ENCODE measurements around the gene ZBTB4.
"Not testable (repeated sequence)": the region's sequence is repeated elsewhere in the genome, so short reads cannot be mapped to it uniquely, and the experiment has no call there.

The ZBTB4 gene

DNA sequence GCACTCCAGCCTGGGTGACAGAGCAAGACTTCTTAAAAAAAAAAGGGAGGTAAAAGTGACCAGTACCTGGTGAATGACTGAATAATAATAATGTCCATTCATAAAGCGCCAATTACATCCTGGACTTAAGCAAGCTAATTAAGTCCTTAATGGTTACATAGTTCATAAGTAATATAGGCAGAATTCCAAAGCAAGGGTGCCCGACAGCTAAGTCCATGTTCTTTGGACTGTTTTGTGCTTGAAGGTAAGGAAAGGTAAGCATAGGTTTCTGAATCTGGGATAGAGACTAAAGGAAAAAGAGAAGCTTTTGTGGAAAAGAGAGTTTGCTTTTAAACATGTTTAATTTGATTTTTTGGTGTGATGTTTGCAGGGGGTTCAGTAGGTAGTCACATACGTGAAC is 14.5 kb upstream of the ZBTB4 start:
- no peak for DNase-seq

DNA sequence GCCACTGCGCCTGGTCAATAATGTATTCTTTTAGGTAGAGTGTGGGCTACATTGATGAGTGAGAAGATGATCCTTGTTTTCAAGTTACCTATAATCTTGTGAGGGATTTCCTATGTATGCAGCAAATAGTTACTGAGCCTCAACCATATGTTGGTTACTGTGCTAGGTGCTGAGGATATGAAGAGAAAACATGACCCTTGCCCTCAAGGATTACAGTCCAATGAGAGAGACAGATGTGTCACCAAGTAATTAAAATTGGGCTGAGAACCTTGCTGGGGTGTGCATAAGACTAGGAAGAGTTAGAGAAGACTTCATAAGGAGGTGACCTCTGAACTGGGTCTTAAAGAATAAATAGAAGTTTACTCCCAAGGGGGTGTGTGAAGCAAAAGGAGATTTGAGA is 12.2 kb upstream of the ZBTB4 start:
- DNase-seq, result no peak

DNA sequence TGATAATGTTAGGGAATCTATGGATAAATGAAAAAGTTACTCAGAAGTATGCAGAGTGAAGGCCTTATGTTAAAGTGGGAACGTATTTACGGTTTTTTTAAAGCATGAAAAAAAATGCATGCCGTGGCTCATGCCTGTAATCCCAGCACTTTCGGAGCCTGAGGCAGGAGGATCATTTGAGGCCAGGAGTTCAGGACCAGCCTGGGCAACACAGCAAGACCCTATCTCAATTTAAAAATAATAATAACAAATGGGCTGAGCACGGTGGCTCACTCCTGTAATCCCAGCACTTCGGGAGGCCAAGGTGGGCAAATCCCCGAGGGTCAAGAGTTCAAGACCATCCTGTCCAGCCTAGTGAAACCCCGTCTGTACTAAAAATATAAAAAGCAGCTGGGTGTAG is 10.7 kb upstream of the ZBTB4 start:
- DNase-seq, result no peak

DNA sequence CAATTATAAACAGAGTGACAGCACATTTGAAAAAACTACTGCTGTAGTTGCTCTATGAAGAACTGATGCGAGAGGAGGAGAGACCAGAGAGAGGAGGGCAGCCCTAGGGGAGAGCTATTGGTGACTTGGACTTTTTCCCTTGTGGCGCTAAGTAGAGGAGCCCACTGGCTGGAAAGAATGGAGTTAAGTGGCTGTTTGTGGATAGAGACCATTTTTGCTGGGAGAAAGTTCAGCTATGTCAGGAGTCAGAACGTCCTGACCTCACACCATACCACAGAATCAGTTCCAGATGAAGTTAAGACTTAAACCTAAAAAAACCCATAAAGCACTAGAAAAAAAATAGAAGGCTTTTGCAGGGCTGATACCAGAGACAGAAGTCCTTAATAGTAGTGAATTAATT is 6.8 kb upstream of the ZBTB4 start:
- no peak for DNase-seq

DNA sequence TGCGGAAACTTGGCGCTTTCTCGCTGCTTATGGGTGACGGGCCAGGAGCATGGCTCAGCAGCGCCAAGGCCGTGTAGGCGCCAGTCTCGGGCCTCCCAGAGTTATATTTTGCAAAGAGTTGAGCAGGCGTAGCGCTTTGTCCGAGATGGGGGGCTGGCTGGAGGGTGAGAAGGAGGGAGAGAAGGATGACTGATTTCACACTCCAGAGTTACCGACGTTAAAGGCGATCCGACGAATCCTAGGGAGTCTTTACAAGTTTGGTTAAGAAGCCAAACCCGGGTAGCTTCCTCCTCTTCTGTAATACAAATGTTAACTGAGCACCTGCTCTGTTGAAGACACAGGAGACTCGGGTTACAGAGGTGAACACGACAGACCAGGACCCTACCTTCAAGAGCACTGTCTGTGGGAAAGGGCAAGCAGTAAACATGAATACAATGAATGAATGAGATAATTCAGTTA is 5.5 kb upstream of the ZBTB4 start:
- DNase-seq, result no peak

DNA sequence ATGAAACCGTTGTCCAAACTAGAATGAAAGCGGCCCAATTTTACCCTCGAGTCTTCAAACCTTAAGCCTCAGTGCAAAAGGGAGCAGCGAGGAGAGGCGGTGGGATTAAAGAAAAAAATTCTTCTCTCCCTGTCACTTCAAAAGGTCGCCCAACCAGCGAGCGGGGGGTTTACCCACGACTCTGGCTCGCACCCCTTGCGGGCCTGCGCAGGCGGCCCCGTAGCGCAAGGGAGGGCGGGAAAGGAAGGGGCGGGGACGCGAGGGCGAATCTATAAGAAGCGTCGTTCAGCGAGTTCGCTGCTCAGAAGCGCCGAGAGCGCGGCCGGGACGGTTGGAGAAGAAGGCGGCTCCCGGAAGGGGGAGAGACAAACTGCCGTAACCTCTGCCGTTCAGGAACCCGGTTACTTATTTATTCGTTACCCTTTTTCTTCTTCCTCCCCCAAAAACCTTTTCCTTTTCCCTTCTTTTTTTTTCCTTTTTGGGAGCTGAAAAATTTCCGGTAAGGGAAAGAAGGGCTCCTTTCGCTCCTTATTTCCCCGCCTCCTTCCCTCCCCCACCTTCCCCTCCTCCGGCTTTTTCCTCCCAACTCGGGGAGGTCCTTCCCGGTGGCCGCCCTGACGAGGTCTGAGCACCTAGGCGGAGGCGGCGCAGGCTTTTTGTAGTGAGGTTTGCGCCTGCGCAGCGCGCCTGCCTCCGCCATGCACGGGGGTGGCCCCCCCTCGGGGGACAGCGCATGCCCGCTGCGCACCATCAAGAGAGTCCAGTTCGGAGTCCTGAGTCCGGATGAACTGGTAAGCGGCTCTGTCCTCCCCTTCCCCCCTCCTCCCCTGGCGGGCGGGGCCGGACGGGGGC is 4.9 kb upstream of the ZBTB4 start, which contains the start of gene POLR2A:
POLR2A (plus strand) TSS at position 300 of the 852 bp plus-strand sequence.
- peak; percentile 80 for DNase-seq

DNA sequence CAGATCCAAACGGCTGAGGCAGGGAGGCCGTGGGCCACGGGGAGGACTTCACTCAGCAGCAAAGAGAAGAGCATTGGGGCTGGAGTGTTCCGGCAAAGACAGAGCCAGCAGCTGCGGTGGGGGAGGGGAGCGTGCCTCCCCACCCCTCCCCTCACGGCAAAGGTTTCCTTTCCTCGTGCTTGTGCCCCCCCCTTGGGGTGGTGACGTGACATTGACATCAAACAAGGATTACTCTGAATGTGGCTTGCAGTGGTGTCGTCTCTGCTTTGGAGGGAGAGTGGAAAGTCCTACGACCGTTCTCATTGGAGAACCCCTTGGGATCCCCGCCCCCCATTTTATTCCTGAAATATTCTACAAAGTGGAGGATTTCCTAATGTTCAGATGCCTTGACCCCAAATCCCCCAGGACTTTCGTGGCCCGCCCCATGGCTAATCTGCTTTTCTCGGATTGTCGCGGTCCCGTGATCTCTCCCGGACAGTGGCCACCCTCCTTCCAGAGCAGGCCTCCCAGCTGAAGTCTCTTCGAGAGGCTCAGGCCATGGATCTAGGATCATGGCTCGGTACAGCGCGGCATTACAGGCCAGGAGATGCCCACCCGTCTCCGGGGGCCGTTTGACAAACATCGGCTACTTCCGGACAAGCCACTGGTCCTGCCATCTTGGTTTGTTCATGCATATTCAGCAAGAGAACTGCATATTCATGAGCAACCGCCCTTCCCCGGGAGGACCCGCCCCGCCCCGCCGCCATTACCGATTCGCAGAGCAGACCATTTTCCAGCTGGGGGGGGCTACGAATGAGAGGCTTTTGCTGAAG is 4.0 kb upstream of the ZBTB4 start:
- DNase-seq, result peak; percentile 68

DNA sequence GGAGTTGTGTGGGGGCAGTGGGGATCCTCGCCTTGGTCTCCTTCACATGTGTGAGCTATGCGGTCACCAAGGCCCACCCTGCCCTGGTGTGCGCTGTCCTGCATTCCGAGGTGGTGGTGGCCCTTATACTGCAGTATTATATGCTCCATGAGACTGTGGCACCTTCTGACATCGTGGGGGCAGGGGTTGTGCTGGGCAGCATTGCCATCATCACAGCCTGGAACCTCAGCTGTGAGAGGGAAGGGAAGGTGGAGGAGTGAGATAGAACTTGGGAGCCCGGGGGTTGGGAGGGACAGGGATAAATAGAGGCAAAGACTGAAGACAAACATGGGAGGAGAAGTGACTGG is 3.3 kb upstream of the ZBTB4 start:
- DNase-seq, result not testable (repeated sequence)

DNA sequence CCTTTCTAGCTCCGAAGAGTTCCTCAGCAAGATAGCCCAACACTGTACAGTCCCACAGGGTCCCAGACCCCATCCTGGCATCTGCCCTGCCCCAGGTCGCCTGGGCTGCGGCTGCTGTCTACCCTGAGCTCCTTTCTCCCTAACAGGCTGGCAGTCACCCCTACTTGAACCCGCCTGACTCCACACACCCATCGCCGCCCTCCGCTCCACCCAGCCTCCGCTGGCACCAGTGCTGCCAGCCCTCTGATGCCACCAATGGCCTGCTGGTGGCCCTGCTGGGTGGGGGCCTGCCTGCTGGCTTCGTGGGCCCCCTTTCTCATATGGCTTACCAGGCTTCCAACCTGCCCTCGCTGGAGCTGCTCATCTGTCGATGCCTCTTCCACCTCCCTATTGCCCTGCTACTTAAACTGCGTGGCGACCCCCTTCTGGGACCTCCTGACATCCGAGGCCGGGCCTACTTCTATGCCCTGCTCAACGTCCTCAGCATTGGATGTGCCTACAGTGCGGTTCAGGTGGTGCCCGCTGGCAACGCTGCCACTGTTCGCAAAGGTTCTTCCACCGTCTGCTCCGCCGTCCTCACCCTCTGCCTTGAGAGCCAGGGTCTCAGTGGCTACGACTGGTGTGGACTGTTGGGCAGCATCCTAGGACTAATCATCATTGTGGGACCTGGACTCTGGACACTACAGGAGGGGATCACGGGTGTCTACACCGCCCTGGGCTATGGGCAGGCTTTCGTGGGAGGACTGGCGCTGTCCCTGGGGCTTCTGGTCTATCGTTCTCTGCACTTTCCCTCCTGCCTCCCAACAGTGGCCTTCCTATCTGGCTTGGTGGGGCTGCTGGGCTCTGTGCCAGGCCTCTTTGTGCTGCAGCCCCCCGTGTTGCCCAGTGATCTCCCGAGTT is 2.7 kb upstream of the ZBTB4 start:
- not testable (repeated sequence) for DNase-seq

DNA sequence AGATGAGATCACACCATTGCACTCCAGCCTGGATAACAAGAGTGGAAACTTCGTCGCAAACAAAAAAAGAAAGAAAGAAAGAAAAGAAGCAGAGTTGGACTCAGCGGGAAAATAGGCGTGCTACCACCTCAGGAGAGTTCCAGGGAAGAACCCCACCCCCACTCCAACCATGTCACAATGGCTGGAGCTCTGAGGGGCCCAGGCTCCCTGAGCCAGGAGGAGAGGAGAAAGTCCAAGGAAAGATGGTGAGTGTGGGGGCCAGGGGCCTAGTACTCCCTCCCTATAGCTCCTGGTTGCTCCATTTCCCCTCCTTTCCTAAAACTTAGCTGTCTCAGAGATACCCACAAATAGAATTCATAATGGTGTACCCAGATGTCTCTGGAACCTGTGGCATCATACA is 1.8 kb upstream of the ZBTB4 start, which contains the start of gene SLC35G6:
SLC35G6 (plus strand) TSS at position 172 of the 400 bp plus-strand sequence; CDS start at position 243, 71 bp downstream.
- not testable (repeated sequence) for DNase-seq

DNA sequence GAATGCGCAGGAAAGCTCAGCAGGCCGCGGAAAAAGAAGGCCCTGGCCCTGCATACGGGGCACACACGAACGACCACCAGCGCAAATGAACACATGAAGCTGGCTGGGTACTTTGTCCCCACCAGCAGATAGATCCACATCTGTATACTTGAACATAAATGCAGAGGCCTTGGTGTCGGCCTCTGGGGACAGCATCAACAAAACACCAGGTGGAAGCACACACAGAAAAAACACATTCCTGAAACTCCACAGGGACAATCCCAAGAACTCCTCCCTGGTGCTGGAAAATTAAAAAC is 606 bp upstream of the ZBTB4 start:
- DNase-seq, result no peak

DNA sequence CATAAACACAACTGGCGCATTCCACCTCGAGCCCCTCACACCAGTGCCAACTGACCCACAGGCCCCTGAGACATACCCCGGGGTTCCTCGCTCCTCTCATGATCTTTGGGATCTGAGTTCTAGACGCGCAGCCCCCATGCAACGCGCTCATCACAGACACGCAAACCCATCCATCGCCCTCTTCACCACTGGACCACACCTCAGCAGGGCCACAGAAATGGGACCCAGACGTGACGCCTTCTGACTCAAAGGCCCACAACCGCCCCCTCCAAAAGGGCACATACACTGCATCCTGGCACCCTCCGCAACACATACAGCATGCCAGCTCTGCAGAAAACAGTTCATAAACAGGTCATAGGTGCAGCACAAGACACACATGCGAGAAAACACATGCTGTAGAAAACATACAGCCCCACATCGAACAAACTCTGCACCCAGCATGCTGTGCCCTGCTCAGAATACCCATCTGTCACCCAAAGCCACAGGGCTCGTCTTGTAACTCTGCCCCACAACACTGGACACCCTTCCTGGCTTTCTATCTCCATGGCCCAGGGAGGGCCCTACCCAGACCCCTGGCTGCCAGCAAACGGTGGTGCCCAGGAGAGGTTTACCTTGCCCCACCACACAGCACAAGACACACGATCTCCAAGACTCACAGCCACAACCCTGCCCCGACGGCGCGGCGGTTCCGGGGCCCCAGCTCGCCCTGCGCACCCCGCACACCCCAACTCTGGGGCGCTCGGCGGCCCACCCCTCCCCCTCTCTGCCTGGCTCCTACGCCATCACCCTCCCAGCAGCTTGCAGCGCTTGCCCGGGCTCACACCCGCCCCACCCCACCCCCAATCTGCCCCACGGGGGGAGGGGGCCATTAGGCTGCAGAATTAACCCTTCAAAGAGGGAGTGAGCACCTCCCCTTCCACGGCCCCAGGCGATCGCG is 887 bp downstream of the ZBTB4 start:
- DNase-seq, result no peak

DNA sequence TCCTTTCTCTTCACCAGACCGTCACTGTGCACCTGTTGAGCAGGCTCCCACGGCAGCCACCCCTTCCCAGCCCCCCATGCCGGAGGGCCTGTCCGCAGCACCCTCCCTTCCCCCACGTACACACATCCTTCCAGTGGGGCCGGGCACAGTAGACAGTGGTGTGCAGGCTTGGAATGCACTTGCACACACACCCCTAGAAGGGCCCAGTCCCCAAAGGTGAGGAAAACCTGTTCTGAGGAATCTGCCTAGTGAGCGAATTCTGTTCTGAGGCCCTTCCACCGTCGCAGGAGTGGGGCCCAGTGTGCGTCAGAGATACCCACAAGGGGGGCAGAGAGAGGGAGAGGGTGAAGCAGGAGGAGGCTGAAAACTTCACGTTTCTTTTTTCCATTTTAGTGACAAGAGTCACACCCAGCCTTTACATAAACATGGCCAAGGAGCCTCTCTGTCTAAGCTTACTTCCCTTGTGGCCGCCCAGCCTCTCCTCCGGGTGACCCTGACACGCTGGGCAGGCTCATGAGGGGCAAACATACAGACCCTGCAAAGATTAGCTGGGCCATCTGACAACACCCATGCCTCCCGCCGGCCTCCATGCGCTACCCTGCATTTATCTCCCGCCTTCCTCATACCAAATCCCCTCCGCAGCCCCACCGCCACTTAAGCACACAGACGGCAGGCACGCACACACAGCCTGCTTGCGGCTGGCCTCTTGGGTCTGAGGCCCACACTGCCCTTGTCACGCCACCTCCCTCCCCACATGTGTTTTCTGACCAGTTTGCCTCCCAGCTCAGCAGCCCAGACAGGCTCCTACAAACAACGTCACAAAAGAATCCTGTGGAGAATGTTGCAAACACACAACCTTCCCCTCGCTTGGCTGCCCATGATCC is 1.8 kb downstream of the ZBTB4 start:
- no peak for DNase-seq

DNA sequence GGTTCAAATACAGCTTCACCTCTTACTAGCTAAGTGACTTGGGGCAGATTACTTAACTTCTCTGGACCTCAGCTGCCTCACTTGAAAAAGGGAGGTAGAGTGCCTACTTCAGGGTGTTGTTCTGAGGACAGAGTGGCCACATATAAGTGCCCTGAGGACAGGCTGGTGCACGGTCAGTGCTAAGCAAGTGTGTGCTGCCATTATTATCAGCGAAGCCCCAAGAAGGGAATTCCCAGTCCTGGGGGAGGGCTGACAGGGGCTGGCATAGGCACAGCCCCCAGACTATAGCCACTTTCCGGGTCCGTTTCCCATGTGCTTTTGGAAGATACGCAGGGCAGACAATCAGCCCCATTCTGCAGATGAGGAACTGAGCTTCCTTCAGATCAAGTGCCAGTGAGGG is 2.5 kb downstream of the ZBTB4 start:
- DNase-seq, result no peak

DNA sequence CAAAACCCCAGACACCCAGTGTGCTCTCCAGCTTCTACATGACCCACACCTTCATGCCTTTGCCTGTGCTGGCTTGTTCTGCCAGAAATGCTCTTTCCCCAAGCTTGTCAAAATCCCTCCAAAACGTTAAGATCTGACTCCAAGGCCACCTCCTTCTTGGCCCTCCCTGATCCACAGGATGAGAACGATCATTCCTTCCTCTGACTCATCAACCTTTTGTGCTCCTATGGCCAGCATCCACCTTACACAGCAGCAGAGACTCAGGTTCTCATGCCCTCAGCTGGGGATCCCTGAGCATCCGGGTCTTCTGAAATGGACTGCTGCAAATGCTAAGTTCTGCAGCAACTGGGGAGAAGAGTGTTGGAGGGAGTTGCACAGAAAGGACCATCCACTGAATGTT is 2.9 kb downstream of the ZBTB4 start:
- no peak for DNase-seq

DNA sequence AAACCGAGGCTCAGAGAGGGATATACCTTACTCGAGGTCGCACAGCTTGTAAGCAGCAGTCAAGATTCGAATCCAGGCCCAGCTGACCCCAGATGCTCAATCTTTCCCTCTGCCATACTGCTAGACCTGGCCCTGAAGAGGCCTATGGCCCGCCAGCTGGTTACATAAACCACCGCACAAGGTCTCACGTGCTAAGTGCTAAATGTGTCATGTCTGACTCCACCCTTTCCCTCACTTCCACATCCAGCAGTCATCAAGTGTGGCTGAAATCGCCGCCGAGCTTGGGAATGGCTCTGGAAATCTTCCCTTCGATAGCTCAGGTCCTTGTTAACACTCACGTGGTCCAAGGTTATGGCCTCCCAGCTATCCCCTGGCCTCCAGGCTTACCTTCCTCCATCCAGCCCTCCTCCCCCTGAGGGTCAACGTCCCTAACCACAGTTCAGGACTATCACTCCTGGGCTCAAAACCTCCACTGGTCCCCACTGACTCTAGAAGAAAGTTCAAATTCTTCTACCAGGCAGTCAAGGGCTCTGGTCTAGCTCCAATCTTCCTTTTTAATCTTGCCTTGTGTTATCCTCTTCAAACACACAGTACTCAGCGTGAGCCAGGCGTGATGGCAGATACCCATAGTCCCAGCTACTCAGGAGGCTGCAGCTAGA is 3.5 kb downstream of the ZBTB4 start:
- no peak for DNase-seq

DNA sequence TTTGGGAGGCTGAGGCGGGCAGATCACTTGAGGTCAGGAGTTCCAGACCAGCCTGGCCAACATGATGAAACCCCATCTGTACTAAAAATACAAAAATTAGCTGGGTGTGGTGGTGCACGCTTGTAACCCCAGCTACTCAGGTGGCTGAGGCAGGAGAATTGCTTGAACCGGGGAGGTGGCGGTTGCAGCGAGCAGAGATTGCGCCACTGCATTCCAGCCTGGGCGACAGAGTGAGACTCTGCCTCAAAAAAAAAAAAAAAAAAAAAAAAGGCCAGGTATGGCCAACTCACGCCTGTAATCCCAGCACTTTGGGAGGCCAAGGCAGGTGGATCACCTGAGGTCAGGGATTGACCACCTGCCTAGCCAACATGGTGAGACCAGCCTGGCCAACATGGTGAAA is 4.7 kb downstream of the ZBTB4 start:
- not testable (repeated sequence) for DNase-seq

DNA sequence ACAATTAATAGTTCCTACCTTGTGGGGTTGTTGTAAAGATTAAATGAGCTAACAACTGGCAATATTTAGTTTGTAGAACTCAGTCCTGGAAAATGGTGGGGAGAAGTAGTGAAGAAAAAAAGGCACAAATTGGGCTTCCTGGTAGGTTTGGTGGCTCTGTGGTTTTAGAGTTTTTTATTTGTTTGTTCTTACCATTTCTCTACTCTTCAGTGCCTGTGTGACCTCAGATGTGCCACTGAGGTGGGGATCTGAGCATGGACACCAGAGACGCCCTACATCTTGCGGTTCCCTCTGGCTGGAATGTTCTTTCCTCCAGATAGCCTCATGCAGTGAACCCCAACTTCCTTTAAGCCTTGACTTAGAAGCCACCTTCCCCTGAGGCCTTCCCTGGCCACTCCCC is 7.7 kb downstream of the ZBTB4 start:
- DNase-seq, result no peak

DNA sequence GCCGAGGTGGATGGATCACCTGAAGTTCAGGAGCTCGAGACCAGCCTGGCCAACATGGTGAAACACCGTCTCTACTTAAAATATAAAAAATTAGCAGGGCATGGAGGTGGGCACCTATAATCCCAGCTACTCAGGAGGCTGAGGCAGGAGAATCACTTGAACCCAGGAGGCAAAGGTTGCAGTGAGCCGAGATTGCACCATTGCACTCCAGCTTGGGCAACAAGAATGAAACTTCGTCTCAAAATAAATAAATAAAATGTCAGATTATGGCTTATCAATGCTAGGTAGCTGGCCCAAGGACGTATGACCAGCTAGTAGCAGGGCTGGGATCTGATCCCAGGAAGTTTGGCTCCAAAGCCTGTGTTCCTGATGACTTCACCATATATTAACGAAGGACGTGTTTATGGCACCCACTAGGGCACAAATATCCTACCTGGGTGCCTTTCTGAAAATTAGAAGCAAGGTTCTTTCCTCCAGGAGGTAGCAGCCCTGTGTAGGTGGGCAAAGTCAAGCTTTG is 8.9 kb downstream of the ZBTB4 start:
- DNase-seq, result not testable (repeated sequence)

DNA sequence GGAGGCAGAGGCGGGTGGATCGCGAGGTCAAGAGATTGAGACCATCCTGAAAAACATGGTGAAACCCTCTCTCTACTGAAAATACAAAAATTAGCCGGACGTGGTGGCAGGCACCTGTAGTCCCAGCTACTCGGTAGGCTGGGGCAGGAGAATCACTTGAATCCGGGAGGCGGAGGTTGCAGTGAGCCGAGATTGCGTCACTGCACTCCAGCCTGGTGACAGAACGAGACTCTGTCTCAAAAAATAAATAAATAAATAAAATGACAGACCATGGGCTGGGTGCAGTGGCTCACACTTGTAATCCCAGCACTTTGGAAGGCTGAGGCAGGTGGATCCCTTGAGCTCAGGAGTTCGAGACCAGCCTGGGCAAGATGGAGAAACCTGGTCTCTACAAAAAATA is 9.6 kb downstream of the ZBTB4 start:
- DNase-seq, result not testable (repeated sequence)

All from NCI-H2107 (cell line).